Stimulated activated naive CD4-positive, alpha-beta T cell (primary cell): ENCODE measurements around the gene MAGI3.
"Not testable (repeated sequence)": the region's sequence is repeated elsewhere in the genome, so short reads cannot be mapped to it uniquely, and the experiment has no call there.

Experiments used
- DNase-seq, 6 experiments: peaks; one replicate each; lab custom pipeline; 2025; lab: John Stamatoyannopoulos, UW

MAGI3 gene

GRCh38 chr1:113442131-113442530 lies 51.8 kb downstream of the MAGI3 start:
- no peak for DNase-seq

- no peak for DNase-seq
Observed at GRCh38 chr1:113444857-113445256, 54.5 kb downstream of the MAGI3 start.

- no peak for DNase-seq
Observed at GRCh38 chr1:113451710-113452109, 61.4 kb downstream of the MAGI3 start.

GRCh38 chr1:113452921-113453770 lies 62.8 kb downstream of the MAGI3 start:
- DNase-seq = peak in 3 of 6 experiments; percentile 1 to 16 (median 12)

DNA sequence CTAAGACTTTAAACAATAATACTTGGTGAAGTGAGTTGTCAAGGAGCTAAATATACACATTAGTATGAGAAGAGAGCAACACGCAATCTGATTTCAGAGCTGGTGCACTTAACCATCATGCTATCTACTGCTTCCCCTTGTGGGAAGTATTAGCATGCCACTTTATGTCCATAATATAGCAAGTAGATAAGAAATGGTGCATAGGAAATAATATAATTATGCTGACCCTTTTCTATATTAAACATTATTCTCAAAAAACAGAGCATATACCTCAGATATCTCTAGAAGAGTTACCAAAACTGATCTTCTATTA lies 63.4 kb downstream of the MAGI3 start:
- DNase-seq = no peak

- no peak for DNase-seq
Observed at GRCh38 chr1:113455374-113455773, 65.1 kb downstream of the MAGI3 start.

DNA sequence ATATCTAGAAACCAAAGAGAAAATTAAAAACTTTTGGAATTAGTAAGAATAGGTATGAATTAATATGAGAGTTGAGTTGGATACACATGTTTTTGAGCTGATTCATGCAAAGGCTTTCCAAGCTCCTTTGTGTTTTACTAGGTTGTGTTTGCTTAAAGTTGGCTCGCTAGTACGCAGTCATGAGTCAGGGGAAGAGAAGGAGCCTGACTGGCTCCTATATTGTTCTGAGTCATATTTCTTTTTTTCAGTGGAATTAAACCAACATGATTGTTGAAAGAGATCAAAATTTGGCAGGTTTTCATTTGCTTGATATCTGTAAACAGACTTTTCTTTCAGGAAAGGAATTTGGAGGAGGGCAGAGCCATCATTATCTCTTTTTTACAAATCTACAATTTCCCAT lies 66.7 kb downstream of the MAGI3 start:
- no peak for DNase-seq

DNA sequence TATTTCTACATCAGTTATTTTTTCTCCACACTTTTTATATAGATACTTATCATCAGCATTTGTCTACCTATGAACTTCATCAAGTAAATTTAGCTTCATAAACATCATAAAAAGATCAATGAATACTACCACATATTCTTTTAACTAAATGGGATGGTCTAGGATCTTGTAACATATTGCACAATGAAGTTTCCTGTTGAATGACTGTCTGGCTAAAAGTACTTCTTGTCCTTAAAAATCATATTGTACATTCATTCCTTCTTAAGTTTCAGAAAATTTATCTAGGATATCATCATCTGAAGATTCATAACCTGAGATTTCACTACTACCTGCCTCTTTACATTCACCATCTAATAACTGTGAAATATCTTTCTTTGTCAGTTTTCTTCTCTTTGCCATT lies 69.0 kb downstream of the MAGI3 start:
- no peak for DNase-seq

DNA sequence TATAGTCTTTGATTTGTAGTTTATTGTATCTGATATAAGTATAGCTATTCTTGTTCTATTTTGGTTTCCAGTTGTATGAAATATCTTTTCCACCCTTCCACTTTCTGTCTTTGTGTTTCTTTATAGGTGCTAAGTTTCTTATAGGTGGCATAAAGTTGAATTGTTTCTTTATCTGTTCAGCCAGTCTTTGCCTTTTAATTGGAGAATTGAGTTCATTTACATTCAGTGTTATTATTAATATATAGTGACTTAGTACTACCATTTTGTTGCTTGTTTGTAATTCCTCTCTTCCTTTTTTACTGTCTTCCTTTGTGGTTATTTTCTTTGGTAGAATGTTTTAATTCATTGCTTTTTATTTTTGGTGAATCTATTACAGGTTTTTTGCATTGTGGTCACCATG lies 77.7 kb downstream of the MAGI3 start:
- DNase-seq = no peak

DNA sequence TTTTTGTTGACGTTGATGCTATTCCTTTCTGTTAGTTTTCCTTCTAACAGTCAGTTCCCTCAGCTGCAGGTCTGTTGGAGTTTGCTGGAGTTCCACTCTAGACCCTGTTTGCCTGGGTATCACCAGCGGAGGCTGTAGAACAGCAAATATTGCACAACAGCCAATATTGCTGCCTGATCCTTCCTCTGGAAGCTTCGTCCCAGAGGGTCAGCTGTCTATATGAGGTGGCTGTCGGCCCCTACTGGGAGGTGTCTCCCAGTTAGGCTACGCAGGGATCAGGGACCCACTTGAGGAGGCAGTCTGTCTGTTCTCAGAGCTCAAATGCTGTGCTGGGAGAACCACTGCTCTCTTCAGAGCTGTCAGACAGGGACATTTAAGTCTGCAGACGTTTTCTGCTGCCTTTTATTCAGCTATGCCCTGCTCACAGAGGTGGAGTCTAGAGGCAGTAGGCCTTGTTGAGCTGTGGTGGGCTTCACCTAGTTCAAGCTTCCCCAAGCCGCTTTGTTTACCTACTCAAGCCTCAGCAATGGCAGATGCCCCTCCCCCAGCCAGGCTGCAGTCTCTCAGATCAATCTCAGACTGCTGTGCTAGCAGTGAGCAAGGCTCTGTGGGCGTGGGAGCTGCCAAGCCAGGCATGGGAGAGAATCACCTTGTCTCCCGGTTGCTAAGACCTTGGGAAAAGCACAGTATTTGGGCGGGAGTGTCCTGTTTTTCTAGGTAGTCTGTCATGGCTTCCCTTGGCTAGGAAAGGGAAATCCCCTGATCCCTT lies 88.3 kb downstream of the MAGI3 start:
- not testable (repeated sequence) for DNase-seq

GRCh38 chr1:113479713-113480676 lies 89.7 kb downstream of the MAGI3 start:
- no peak for DNase-seq

DNA sequence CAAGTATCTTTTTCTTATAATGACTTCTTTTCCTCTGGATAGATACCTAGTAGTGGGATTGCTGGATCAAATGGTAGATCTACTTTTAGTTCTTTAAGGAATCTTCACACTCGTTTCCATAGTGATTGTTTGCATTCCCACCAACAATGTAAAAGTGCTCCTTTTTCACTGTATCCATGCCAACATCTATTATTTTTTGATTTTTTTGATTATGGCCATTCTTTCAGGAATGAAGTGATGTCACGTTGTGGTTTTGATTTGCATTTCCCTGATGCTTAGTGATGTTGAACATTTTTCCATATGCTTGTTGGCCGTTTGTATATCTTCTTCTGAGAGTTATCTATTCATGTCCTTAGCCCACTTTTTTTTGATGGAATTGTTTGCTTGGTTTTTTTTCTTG lies 94.8 kb downstream of the MAGI3 start:
- DNase-seq = not testable (repeated sequence)

GRCh38 chr1:113488576-113489177 lies 98.4 kb downstream of the MAGI3 start:
- DNase-seq = no peak

GRCh38 chr1:113490384-113490783 lies 100.1 kb downstream of the MAGI3 start:
- no peak for DNase-seq

- no peak for DNase-seq
Observed at GRCh38 chr1:113493533-113493932, 103.2 kb downstream of the MAGI3 start.

DNA sequence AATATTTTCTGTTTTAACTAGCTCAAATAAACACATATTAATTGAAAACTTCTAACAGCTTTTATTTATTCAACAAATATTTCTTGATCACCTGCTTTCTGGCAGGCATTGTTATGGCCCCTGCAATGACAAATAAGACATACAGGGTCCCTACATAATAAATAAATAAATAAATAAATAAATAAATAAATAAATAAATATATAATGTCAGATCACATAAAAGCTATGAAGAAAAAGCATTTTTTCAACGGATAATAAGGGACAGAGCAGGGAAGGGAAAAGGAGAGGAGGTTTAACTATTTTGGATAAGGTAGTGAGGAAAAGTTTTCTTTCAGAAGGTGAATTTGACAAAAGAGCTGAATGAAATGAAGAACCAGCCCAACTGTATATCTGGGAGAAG lies 115.0 kb downstream of the MAGI3 start:
- DNase-seq = no peak

- DNase-seq = no peak
Observed at GRCh38 chr1:113507552-113508214, 117.4 kb downstream of the MAGI3 start.

- DNase-seq = no peak
Observed at GRCh38 chr1:113508364-113509164, 118.2 kb downstream of the MAGI3 start.

- DNase-seq = not testable (repeated sequence)
Observed at GRCh38 chr1:113509766-113510165, 119.5 kb downstream of the MAGI3 start.

- DNase-seq = no peak
Observed at GRCh38 chr1:113511269-113511668, 121.0 kb downstream of the MAGI3 start.
